ENCODE data around the gene LCE1F. TPM values are rescaled to one million over a fixed set of nuclear protein-coding genes. Genes with fewer than 3 reads are reported as not detected.

The LCE1F gene
- not detected in 2 replicates for total RNA-seq (2014; rRNA removed; shearing (Covaris generic))

DNA sequence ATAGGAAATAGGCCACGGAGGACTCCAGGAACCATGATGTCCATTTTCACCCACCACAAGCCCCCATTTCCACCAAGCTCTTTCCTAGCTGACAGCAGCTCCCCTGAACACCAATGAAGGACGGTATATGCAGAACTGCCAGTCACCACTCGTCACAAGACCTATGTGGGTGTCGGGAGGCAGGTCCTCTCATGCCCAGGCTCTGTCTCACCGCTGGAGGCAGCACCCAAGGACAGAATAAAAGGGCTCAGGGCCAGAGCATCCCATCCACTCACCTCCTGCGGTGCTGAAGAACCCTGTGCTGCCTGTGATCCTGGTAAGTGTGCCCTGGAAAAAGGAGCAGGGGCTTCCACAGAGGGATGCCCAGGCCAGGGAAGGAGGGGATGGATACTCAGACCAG lies at the start of gene LCE1F:
Gene LCE1F, plus strand, starts transcription at position 266 of the 400 bp plus-strand sequence. CDS start 1,232 bp downstream, outside the sequence.
- DNase-seq (ENCODE audit: low spot score) = no peak

GRCh38 chr1:152725261-152725660 lies 49.7 kb upstream of the LCE1F start:
- DNase-seq (ENCODE audit: low spot score) = no peak

GRCh38 chr1:152728986-152729385 lies 46.0 kb upstream of the LCE1F start:
- DNase-seq (ENCODE audit: low spot score) = no peak

DNA sequence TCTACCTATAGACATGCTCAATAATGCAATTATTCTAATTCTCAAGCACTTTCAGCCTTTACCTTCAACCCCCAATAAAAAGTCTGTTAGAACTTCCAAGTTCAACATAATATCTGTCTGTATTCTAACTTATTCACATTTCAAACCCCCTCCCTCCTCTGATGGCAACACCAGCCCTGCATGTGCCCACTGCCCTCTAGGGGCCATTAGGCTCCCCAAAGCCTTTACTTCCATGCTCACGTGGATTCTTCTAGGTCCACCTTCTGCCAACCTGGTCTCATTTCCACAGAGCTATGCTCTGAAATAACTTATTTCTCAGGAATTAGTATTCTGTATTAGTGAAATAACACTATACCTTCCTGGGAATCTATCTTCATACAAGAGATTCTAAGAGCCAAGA lies 39.3 kb upstream of the LCE1F start:
- DNase-seq (ENCODE audit: low spot score) = no peak

DNA sequence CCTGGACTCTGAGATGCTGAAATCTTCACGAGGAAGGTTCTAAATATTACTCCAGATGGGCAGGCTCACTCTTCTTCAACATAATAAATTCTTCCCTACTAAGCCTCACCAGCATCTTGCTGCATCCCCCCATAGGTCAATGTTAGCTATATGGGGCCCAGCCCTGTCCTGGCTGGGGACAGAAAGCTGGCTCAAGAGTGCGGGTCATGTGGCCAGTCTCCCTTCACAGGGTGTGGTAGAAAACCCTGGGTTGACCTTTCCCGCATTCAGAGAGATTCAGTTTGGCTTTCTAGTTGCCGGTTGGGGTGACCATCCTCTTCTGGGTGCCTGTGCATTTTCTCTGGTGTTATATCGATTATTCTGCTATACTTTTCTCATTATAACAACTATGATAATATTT lies 36.9 kb upstream of the LCE1F start:
- no peak for DNase-seq (ENCODE audit: low spot score)

DNA sequence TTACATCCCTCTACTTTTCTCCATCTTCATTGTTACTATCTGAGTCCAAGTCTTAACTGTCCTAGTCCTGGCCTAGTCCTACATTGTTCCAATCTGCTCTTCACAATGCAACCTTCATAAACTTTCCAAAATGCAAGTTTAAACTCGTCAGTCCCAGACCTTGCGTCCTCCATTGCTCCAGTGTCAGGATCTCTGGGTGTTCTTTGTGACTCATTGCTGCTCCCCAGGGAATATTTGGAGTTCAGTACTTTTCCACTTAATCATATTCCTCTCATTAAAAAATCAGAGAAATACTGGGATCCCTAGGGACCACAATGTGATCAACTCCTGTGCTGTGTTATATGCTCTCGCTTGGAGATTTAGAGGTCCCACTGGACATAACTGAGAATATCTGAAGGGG lies 35.1 kb upstream of the LCE1F start:
- DNase-seq (ENCODE audit: low spot score) = no peak

DNA sequence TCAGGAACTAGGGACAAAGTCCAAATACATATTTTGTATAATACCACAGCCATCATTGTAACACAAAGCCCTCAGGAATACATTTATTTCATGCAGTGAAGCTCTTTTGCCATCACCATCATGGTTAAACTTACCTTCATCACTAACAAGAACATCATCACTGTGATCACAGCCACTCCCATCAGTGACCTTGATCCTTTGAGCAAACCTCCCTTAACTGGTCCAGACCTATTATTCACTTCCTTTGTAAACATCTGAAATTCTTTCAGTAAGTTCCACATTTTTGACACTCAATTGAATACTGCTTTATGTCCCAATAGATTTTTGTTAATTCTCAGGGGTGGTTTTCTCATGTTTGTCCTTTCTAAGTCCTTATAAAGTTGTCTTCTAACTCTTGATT lies 33.3 kb upstream of the LCE1F start:
- DNase-seq (ENCODE audit: low spot score) = no peak

- DNase-seq (ENCODE audit: low spot score) = no peak
Measured at GRCh38 chr1:152743371-152744145, 31.4 kb upstream of the LCE1F start.

GRCh38 chr1:152745289-152745704 lies 29.6 kb upstream of the LCE1F start:
- peak; percentile 33 for DNase-seq (ENCODE audit: low spot score)

GRCh38 chr1:152745765-152746444 lies 29.0 kb upstream of the LCE1F start:
- DNase-seq (ENCODE audit: low spot score) = no peak

DNA sequence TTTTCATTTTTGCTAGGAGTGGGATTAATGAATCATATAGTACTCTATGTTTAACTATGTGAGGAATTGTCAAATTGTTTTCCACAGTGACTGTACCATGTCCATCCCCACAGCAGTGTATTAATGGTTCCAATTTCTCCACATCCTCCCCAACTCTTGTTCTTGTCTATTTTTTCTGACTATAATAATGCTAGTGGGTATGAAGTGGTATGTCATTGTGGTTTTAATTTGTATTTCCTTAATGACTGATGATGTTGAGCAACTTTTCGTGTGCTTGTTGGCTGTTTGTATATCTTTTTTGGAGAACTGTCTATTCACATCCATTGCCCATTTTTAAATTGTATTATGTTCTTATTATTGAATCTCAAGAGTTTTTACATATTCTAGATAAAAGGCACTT lies 27.1 kb upstream of the LCE1F start:
- DNase-seq (ENCODE audit: low spot score) = no peak

DNA sequence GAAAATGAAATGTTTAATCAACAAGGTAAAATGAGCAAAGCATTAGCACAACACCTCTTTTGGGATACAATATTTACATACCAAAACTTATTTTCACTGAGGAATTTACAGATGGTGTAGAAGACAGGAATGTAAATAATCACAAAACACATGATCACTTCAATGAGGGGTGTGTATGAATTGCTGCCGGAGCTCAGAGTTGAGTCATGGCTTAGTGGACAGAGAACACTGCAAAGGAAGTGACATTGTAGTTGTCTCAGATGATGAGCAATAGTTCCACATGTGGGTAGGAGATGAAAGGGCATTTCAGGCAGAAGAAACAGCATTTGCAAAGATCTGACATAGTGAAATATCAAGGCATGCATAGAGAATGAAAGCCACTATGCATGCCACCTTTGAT lies 22.7 kb upstream of the LCE1F start:
- peak; percentile 50 for DNase-seq (ENCODE audit: low spot score)

DNA sequence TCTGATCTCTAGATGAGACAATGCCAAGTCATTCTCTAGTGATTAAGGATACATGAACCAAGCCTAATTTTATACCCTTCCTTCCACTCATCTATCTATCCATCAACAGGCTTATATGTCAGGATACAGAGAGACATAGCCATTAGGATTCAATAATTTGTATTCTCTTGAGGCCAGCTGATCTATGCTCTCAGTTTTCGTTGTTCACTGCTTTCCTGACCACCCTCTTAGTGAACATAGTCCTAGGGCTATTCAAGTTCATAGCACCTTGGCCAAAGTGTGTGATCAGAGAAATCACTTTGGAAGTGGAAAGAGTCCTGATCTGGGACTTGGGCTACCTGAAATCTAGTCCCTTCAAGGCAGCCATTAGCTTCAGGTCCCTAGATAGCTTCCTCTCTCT lies 21.4 kb upstream of the LCE1F start:
- no peak for DNase-seq (ENCODE audit: low spot score)

- no peak for DNase-seq (ENCODE audit: low spot score)
Measured at GRCh38 chr1:152756872-152757271, 18.1 kb upstream of the LCE1F start.

DNA sequence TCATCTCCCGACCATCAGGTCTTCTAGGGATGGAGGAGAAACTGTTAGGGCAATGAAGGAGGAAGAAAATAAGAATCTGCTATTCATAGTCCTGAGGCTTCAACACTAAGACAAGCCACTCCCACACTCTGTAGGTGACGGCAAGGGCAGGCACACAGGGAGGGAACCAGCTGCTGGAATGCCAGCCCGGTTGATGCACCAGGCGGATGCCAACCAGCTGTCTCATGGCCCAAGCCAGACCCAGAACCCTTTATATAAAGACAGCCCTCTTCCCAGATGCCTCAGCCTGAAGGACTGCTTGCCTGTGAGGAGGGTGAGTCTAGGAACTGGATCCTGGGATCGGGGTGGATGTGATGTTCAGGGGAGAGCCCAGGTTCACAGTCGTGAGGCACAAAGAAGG lies 17.2 kb upstream of the LCE1F start, which contains the start of gene KPRP:
Gene KPRP, plus strand, starts transcription at position 279 of the 400 bp plus-strand sequence. CDS start 1,564 bp downstream, outside the sequence.
- DNase-seq (ENCODE audit: low spot score) = no peak

GRCh38 chr1:152758636-152759035 lies 16.3 kb upstream of the LCE1F start:
- DNase-seq (ENCODE audit: low spot score) = no peak

- no peak for DNase-seq (ENCODE audit: low spot score)
Measured at GRCh38 chr1:152759453-152760173, 15.3 kb upstream of the LCE1F start.

DNA sequence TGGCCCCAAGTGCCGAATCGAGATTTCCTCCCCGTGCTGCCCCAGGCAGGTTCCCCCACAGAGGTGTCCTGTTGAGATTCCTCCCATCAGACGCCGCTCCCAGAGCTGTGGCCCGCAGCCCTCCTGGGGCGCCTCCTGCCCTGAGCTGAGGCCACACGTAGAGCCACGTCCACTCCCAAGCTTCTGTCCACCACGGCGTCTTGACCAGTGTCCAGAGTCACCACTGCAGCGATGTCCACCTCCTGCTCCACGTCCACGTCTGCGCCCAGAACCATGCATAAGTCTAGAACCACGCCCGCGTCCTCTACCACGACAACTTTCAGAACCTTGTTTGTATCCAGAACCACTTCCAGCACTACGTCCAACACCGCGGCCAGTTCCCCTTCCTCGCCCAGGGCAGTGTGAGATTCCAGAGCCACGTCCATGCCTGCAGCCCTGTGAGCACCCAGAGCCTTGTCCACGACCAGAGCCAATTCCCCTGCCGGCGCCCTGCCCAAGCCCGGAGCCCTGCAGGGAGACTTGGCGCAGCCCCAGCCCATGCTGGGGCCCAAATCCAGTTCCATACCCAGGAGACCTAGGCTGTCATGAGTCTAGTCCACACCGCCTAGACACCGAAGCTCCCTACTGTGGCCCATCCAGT lies 14.3 kb upstream of the LCE1F start:
- no peak for DNase-seq (ENCODE audit: low spot score)

DNA sequence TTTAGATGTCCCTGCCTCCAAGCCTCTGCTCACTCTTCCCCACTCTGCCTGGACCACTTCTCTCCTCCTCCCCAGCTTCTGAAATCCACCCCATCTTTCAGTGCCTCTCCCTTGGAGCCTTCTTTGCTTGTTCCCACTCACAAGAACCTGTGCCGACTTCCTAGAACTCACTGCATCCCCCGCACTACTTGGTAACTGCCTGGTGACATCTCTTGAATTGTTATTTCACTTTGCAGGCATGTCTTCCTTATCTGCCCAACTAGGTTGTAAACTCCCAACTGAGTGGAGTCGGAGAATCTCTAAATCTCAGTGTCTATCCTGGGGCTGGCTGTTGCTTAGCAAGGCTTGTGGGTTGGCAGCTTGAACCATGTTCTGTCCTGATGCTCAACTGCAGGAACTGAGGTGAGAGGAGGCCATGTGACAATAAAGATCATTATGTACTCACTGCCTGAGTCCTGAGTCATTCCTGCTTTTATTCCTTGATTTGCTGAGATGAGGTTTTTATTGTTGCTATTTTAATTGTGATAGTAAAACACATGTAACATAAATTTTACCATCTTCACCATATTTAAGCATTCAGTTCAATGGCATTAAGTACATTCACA lies 13.2 kb upstream of the LCE1F start:
- no peak for DNase-seq (ENCODE audit: low spot score)

GRCh38 chr1:152768847-152769533 lies 6.0 kb upstream of the LCE1F start:
- no peak for DNase-seq (ENCODE audit: low spot score)

DNA sequence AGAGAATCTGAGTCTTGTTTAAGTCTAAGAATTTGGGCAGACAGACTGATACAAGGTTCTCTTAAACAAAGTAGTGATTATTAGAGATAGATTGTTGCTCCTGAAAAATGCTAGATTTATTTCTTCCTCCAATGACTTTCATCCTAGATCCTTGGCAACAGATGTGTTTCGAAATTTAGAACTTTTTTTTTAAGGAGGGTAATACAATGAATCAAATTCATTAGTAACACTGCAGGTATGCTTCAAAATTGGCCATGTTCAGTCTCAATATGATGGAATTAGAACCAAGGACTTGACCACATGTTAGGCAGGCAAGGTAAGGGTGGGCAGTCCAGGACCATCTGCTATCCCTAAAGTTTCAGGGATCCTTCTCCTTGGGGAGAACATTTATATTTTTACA lies 4.5 kb upstream of the LCE1F start:
- DNase-seq (ENCODE audit: low spot score) = no peak
